Measurements from ENCODE around the gene COL26A1. TPM values are rescaled to one million over a fixed set of nuclear protein-coding genes. Genes with fewer than 3 reads are reported as not detected.

COL26A1 gene
- total and polyA plus RNA-seq, 7 donors, result 0.13 TPM; not detected in 6

- intact Hi-C loops (cut with DNase I), result no loop called here
- no peak overlapping the region for H3K27ac ChIP-seq
- no peak overlapping the region for H3K4me3 ChIP-seq
- no peaks in the 10 kb centered on the region for H3K9me3 ChIP-seq
- 51 to 71% methylated on average over 7 of the region's 7 CpGs for WGBS, 2 donors
- peaks cover 0 to 9% (median 4%) of the 10 kb centered on the region in 4 donors for H3K4me1 ChIP-seq
- DNase-seq, result no peak
- H3K36me3 ChIP-seq, result no peaks in the 10 kb centered on the region
- peaks cover 0 to 28% (median 0%) of the 10 kb centered on the region in 3 donors for H3K27me3 ChIP-seq
- no peak for TF ChIP-seq CTCF (IDR thresholded peaks at IDR 0.05)
- no peak for TF ChIP-seq POLR2AphosphoS5 (IDR thresholded peaks at IDR 0.05)
- TF ChIP-seq POLR2A (IDR thresholded peaks at IDR 0.05), result no peak
- no peak for TF ChIP-seq EP300 (IDR thresholded peaks at IDR 0.05)
Observed at GRCh38 chr7:101401390-101402080, 38.9 kb downstream of the COL26A1 start.

GRCh38 chr7:101402081-101402779 is 39.6 kb downstream of the COL26A1 start:
- TF ChIP-seq EP300 (IDR thresholded peaks at IDR 0.05), result no peak
- no peak for TF ChIP-seq POLR2AphosphoS5 (IDR thresholded peaks at IDR 0.05)
- no peak for TF ChIP-seq CTCF (IDR thresholded peaks at IDR 0.05)
- no peak for TF ChIP-seq POLR2A (IDR thresholded peaks at IDR 0.05)
- 27 to 44% methylated on average over 12 of the region's 12 CpGs for WGBS, 2 donors
- intact Hi-C loops (cut with DNase I), result no loop called here
- no peaks in the 10 kb centered on the region for H3K9me3 ChIP-seq
- DNase-seq, result no peak
- peaks cover 0 to 34% (median 0%) of the 10 kb centered on the region in 3 donors for H3K27me3 ChIP-seq
- no peak overlapping the region for H3K27ac ChIP-seq
- no peak overlapping the region for H3K4me3 ChIP-seq
- H3K4me1 ChIP-seq, result peaks cover 0 to 9% (median 4%) of the 10 kb centered on the region in 4 donors
- no peaks in the 10 kb centered on the region for H3K36me3 ChIP-seq

GRCh38 chr7:101402835-101403234 is 40.2 kb downstream of the COL26A1 start:
- WGBS, 2 donors, result 58 to 82% methylated on average over 6 of the region's 6 CpGs
- DNase-seq, result no peak
- Histone ChIP-seq H3K27me3 (peaks cover 0 to 34% (median 0%) of the 10 kb centered on the region in 3 donors), H3K9me3 (no peaks in the 10 kb centered on the region), H3K36me3 (no peaks in the 10 kb centered on the region), H3K4me3 (no peak overlapping the region), H3K4me1 (peaks cover 0 to 9% (median 4%) of the 10 kb centered on the region in 4 donors), H3K27ac (no peak overlapping the region)
- TF ChIP-seq CTCF (IDR thresholded peaks at IDR 0.05) (no peak), POLR2A (IDR thresholded peaks at IDR 0.05) (no peak), EP300 (IDR thresholded peaks at IDR 0.05) (no peak), POLR2AphosphoS5 (IDR thresholded peaks at IDR 0.05) (no peak)
- intact Hi-C loops (cut with DNase I), result no loop called here

- Histone ChIP-seq H3K27me3 (peaks cover 0 to 33% (median 0%) of the 10 kb centered on the region in 3 donors), H3K36me3 (no peaks in the 10 kb centered on the region), H3K9me3 (peaks cover 0 to 9% (median 6%) of the 10 kb centered on the region in 4 donors), H3K27ac (no peak overlapping the region), H3K4me3 (no peak overlapping the region), H3K4me1 (peaks cover 0 to 9% (median 4%) of the 10 kb centered on the region in 4 donors)
- 81 to 84% methylated on average over 16 of the region's 16 CpGs for WGBS, 2 donors
- intact Hi-C loops (cut with DNase I), result no loop called here
- no peak for DNase-seq
- TF ChIP-seq CTCF (IDR thresholded peaks at IDR 0.05) (no peak), POLR2A (IDR thresholded peaks at IDR 0.05) (no peak), POLR2AphosphoS5 (IDR thresholded peaks at IDR 0.05) (no peak)
Observed at GRCh38 chr7:101405474-101406067, 42.9 kb downstream of the COL26A1 start.
